Measurements from ENCODE around the gene CIB4.

Gene CIB4

GRCh38 chr2:26605999-26606846, 34.9 kb downstream of the CIB4 start:
- Histone ChIP-seq H3K9me3 (ENCODE audit: severe bottlenecking) (no peaks in the 10 kb centered on the region), H3K27ac (peak overlapping the region; percentile 79)
- peak; percentile 60 for DNase-seq

GRCh38 chr2:26605195-26605998, 35.8 kb downstream of the CIB4 start:
- Histone ChIP-seq H3K9me3 (ENCODE audit: severe bottlenecking) (no peaks in the 10 kb centered on the region), H3K36me3 (no peaks in the 10 kb centered on the region), H3K27ac (peak overlapping the region; percentile 79), H3K27me3 (ENCODE audit: insufficient read depth, low read depth, severe bottlenecking) (no peaks in the 10 kb centered on the region), H3K4me3 (ENCODE audit: low read depth, low read length) (no peak overlapping the region)
- peak; percentile 80 for DNase-seq
- TF ChIP-seq CTCF (IDR thresholded peaks at IDR 0.05; ENCODE audit: low read depth, low read length), result peak; percentile 93

More at GRCh38 chr2:26605999-26606846, 34.9 kb downstream of the CIB4 start:
- Histone ChIP-seq H3K4me3 (ENCODE audit: low read depth, low read length) (no peak overlapping the region), H3K27me3 (ENCODE audit: insufficient read depth, low read depth, severe bottlenecking) (no peaks in the 10 kb centered on the region), H3K36me3 (no peaks in the 10 kb centered on the region)
- TF ChIP-seq CTCF (IDR thresholded peaks at IDR 0.05; ENCODE audit: low read depth, low read length), result no peak

GRCh38 chr2:26602575-26602974, 38.6 kb downstream of the CIB4 start:
- H3K9me3 ChIP-seq (ENCODE audit: severe bottlenecking), result no peaks in the 10 kb centered on the region
- H3K4me3 ChIP-seq (ENCODE audit: low read depth, low read length), result no peak overlapping the region
- no peaks in the 10 kb centered on the region for H3K27me3 ChIP-seq (ENCODE audit: insufficient read depth, low read depth, severe bottlenecking)
- H3K36me3 ChIP-seq, result no peaks in the 10 kb centered on the region
- no peak overlapping the region for H3K27ac ChIP-seq
- no peak for DNase-seq
- TF ChIP-seq CTCF (IDR thresholded peaks at IDR 0.05; ENCODE audit: low read depth, low read length), result no peak

GRCh38 chr2:26599387-26599786, 41.8 kb downstream of the CIB4 start:
- no peak for TF ChIP-seq CTCF (IDR thresholded peaks at IDR 0.05; ENCODE audit: low read depth, low read length)
- H3K27ac ChIP-seq, result no peak overlapping the region

GRCh38 chr2:26598996-26599373, 42.2 kb downstream of the CIB4 start:
- Histone ChIP-seq H3K27me3 (ENCODE audit: insufficient read depth, low read depth, severe bottlenecking) (no peaks in the 10 kb centered on the region), H3K36me3 (no peaks in the 10 kb centered on the region), H3K9me3 (ENCODE audit: severe bottlenecking) (no peaks in the 10 kb centered on the region), H3K4me3 (ENCODE audit: low read depth, low read length) (no peak overlapping the region), H3K27ac (no peak overlapping the region)
- no peak for DNase-seq
- no peak for TF ChIP-seq CTCF (IDR thresholded peaks at IDR 0.05; ENCODE audit: low read depth, low read length)

More at GRCh38 chr2:26599387-26599786, 41.8 kb downstream of the CIB4 start:
- no peak overlapping the region for H3K4me3 ChIP-seq (ENCODE audit: low read depth, low read length)
- no peaks in the 10 kb centered on the region for H3K9me3 ChIP-seq (ENCODE audit: severe bottlenecking)
- DNase-seq, result no peak
- no peaks in the 10 kb centered on the region for H3K27me3 ChIP-seq (ENCODE audit: insufficient read depth, low read depth, severe bottlenecking)
- no peaks in the 10 kb centered on the region for H3K36me3 ChIP-seq

All from WERI-Rb-1 (cell line).